HL-60 (cell line): ENCODE measurements around the gene CYB5A.

Experiments used
- DNase-seq, 2 experiments: peaks; one replicate each; pipeline ENCODE4 v3.0.0-alpha.2; 2010 to 2020; ENCODE audit warnings: low read depth in 1 of 2, low spot score in 1 of 2
- H3K27ac ChIP-seq: fragments of 250-450 bp; sonication (Bioruptor Pico); replicated peaks from 2 replicates; pipeline ENCODE4 v1.5.1; 2020; ENCODE audit warnings: mild to moderate bottlenecking, moderate library complexity
- H3K27me3 ChIP-seq: fragments of 250-450 bp; sonication (Bioruptor Pico); 2 replicates; pipeline ENCODE4 v1.5.1; 2021; ENCODE audit warnings: mild to moderate bottlenecking, moderate library complexity; ENCODE audit not compliant: insufficient read depth, poor library complexity, severe bottlenecking
- H3K4me3 ChIP-seq: replicated peaks from 2 replicates; pipeline ENCODE4 v1.5.1; 2011; ENCODE audit warnings: mild to moderate bottlenecking, control low read depth, low read length; ENCODE audit not compliant: insufficient read depth
- CTCF ChIP-seq: IDR thresholded peaks from one replicate; pipeline ENCODE4 v1.5.1; 2011; ENCODE audit warnings: low read length, control low read depth, inconsistent platforms; ENCODE audit not compliant: insufficient read depth
- GABPA ChIP-seq: IDR thresholded peaks from 2 replicates; pipeline ENCODE4 v1.6.1; 2012; ENCODE audit warnings: low read depth
- POLR2AphosphoS5 ChIP-seq: IDR thresholded peaks from 2 replicates; pipeline ENCODE4 v1.6.1; 2012; ENCODE audit warnings: low read depth
- REST ChIP-seq: IDR thresholded peaks from 2 replicates; pipeline ENCODE4 v1.6.1; 2012; ENCODE audit warnings: low read depth; ENCODE audit not compliant: insufficient replicate concordance
- SPI1 ChIP-seq: IDR thresholded peaks from 2 replicates; pipeline ENCODE4 v1.6.1; 2012; ENCODE audit warnings: low read depth, mild to moderate bottlenecking, borderline replicate concordance

Gene CYB5A

DNA sequence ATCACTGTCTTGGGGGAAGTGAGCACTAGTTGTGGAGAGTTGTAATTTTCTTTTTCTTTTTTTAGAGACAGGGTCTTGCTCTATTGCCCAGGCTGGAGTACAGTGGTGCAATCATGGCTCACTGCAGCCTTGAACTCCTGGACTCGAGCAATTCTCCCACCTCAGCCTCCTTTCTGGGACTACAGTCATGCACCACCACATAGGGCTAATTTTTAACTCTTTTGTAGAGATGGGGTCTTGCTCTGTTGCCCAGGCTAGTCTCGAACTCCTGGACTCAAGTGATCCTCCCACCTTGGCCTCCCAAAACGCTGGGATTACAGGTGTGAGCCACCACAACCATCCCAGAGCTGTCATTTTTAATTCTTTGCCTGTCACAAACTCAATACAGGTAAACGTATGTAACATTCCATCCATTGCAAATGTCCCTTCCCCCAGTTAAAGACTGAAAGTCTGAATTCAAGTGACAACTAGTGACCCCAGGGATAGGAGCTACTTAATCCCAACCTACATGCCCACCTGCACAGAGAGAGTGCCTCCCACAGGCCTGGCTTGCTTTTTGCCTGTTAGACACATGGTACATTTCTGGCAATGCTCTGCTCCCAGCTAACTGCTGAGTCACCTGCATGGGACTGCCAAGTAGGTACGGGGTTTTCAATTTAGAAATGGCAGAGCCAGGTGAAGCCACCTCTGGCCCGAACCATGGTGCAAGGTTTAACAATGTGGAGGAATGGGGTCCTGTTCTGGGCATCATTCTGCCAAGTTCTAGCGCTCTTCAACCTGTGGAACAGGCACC lies 60.6 kb downstream of the CYB5A start:
- no peak for DNase-seq
- TF ChIP-seq SPI1: no peak
- no peak for TF ChIP-seq GABPA
- TF ChIP-seq REST: no peak
- no peak for TF ChIP-seq POLR2AphosphoS5
- no peak for TF ChIP-seq CTCF
- Histone ChIP-seq H3K27ac (no peak overlapping the region), H3K4me3 (no peak overlapping the region), H3K27me3 (no peaks in the 10 kb centered on the region)

DNA sequence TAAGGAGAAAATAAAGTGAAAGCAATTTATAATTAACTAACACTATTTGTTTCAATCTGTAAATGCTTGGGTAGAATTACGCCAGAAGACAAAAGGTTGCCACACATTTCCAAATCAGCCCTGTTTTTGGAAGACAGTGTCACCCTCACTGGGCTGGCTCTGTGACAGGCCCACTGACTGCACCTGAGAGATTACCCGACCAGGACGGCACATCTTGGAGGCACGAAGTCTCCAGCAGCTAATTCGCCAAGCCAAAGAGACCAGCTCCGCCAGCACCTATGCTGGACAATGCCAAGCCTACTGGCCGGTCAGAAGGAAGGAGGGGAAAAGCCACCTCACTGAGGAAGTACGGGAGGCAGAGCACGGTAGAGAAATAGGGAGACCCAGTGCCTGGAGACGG lies 61.9 kb downstream of the CYB5A start:
- no peak for DNase-seq
- TF ChIP-seq SPI1 (no peak), GABPA (no peak), CTCF (no peak), POLR2AphosphoS5 (no peak), REST (no peak)
- no peaks in the 10 kb centered on the region for H3K27me3 ChIP-seq
- no peak overlapping the region for H3K4me3 ChIP-seq
- no peak overlapping the region for H3K27ac ChIP-seq

DNA sequence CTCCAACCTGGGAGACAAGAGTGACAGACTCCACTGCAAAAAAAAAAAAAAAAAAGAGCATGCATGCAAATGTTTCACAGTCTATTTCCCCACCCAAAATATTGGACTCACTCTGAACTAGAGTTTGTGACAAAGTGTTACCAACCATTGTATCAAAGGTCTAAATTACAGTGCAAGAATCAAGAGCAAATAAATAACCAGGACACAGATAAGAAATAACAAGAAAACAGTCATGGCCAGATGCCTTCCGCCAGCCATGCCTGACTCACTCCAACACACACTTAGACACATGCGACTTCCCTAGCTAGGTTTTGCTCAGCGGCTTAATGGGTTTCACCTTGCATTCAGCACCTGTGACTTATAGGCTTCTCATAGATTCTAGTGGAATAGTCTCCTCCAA lies 62.8 kb downstream of the CYB5A start:
- TF ChIP-seq SPI1 (no peak), POLR2AphosphoS5 (no peak), REST (no peak), CTCF (no peak), GABPA (no peak)
- no peak overlapping the region for H3K27ac ChIP-seq
- DNase-seq: no peak
- no peaks in the 10 kb centered on the region for H3K27me3 ChIP-seq
- no peak overlapping the region for H3K4me3 ChIP-seq
